Esophagus squamous epithelium (tissue), 5 donors: ENCODE results near the gene AKAP11. TPM values are rescaled to one million over a fixed set of nuclear protein-coding genes. Genes with fewer than 3 reads are reported as not detected.
A peak's percentile ranks its signal among the peaks of the same experiment; 100 is the strongest.
"Not testable (repeated sequence)": the region's sequence is repeated elsewhere in the genome, so short reads cannot be mapped to it uniquely, and the experiment has no call there.

Experiments
- DNase-seq: peaks from one replicate; lab custom pipeline; 2025; lab: John Stamatoyannopoulos, UW
- H3K27ac ChIP-seq, 4 donors: fragments of 200-600 bp; sonication (generic); one replicate each; pipeline ENCODE4 v1.5.1; 2016 to 2019; ENCODE audit warnings: mild to moderate bottlenecking in 1 of 4
- H3K27me3 ChIP-seq, 4 donors: fragments of 200-600 bp; sonication (generic); 1 replicate in 3 of 4; 2 replicates in 1 of 4; pipeline versions ENCODE4 v1.5.1 to v1.6.0; 2017 to 2021; ENCODE audit warnings: antibody characterized with exemption in 1 of 4
- H3K36me3 ChIP-seq, 3 donors: fragments of 200-600 bp; sonication (generic); one replicate each; pipeline ENCODE4 v1.5.1; 2016 to 2019
- H3K4me1 ChIP-seq, 3 donors: fragments of 200-600 bp; sonication (generic); one replicate each; pipeline ENCODE4 v1.5.1; 2017 to 2019
- H3K4me3 ChIP-seq, 4 donors: fragments of 200-600 bp; sonication (generic); 1 replicate in 3 of 4; 2 replicates in 1 of 4; pipeline ENCODE4 v1.5.1; 2016 to 2019; ENCODE audit warnings: mild to moderate bottlenecking in 2 of 4, moderate library complexity in 1 of 4
- H3K9me3 ChIP-seq, 3 donors: fragments of 200-600 bp; sonication (generic); one replicate each; pipeline ENCODE4 v1.5.1; 2016 to 2019
- CTCF ChIP-seq, 6 experiments: fragments of 450-650 bp in 4 of 6; fragments of 200-600 bp in 2 of 6; sonication (generic) in 2 of 6; IDR thresholded peaks; one replicate each; pipeline ENCODE4 v1.5.1; 2016 to 2019; ENCODE audit warnings: antibody characterized with exemption in 6 of 6, mild to moderate bottlenecking in 4 of 6, moderate library complexity in 4 of 6
- POLR2A ChIP-seq, 4 donors: fragments of 450-650 bp; IDR thresholded peaks; one replicate each; pipeline ENCODE4 v1.6.1; 2017; ENCODE audit warnings: antibody characterized with exemption in 4 of 4, mild to moderate bottlenecking in 4 of 4, moderate library complexity in 3 of 4
- WGBS, 2 donors: methylation state at CpG; one replicate each; pipeline ENCODE4 v1.1.5; 2018; 5-methylcytosine and 5-hydroxymethylcytosine counted together
- intact Hi-C: fragments of 100-400 bp; cut with DNase I; formaldehyde crosslinking; loops from one replicate; pipeline ENCODE4 v1.15.0; 2022
- total RNA-seq, 4 donors: library from RNA; depleted of rRNA; stranded (reverse); fragments of >200 nt; gene quantifications; one replicate each; pipeline ENCODE4 v1.1.0, GENCODE V29; 2016
- donor health status: DM: yes; HTN: yes; CAD: no.

AKAP11 gene, protein sequence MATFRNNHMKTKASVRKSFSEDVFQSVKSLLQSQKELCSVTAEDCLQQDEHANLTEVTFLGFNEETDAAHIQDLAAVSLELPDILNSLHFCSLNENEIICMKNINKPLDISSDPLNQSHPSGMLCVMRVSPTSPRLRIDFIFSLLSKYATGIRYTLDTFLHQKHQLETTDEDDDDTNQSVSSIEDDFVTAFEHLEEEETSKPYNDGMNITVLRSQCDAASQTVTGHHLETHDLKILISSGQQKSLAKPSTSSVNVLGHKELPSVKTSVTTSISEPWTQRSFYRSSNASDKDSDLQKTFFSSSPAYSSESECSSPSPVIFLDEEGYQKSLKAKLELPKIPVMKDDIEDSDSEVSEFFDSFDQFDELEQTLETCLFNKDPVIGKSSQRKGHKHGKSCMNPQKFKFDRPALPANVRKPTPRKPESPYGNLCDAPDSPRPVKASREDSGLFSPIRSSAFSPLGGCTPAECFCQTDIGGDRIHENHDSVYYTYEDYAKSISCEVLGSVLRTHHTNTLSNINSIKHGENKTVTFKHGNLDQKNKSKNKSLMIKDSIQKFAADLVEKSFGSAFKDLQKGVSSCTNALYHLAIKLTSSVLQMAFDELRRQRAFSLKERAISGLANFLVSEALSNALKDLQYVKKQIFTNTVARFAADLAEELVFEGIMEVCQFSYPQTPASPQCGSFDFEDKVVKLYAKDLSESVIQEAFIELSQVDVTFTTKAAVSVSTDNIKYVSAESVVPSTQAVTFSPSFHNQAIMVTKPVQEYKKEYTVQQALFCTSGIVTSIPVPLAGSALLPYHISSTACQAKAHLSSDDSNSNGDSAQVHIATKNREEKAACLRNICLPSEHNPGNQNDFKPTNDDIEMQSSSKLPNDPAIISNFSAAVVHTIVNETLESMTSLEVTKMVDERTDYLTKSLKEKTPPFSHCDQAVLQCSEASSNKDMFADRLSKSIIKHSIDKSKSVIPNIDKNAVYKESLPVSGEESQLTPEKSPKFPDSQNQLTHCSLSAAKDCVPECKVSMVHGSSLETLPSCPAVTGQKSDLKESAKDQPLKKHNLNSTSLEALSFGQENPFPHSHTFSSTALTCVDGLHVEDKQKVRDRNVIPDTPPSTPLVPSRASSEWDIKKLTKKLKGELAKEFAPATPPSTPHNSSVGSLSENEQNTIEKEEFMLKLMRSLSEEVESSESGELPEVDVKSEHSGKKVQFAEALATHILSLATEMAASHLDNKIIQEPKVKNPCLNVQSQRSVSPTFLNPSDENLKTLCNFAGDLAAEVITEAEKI (N-terminal part only)
- total RNA-seq, result 10 to 100 TPM; 13.3 to 24.0 (median 17.7) TPM

DNA sequence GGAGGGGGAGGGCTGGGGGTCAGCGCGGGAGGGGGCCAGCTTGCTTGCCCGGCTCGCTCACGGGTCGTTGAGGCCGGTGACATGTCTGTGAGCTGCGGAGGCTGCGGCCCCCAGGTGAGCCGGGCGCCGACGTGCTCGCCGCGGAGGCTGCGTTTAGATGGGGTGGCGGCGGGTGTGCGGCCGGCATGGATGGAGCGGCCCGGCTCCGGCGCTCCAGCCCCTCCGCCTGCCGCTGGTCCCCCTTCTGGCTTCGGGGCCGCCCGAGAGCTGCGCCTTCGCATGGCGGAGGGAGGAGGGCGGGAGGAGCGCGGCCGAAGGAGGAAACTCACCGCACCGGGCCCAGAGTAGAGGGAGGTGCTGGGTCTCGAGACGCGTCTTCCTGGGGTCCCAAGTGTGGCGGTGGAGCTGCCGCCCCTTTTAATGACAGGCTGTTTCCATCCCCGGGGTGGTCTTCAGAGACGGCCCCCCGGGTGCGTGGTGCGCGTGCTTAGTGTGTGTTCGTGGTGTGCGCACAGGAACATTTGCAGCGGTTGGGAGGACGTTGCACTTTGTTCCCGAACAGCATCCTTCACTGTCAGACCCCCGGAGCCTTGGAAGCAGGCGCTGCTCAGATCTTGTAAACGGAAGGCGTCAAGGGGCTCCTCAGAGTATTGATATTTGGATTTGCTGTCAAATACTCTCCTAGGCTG lies at the start of gene AKAP11:
AKAP11 (plus strand) TSS at position 38 of the 689 bp plus-strand sequence. CDS start 14,197 bp downstream, outside the sequence.
- no peaks in the 10 kb centered on the region for H3K36me3 ChIP-seq
- no peak for DNase-seq
- intact Hi-C loops, result no loop called here
- no peaks in the 10 kb centered on the region for H3K9me3 ChIP-seq
- TF ChIP-seq POLR2A (IDR thresholded peaks at IDR 0.05) (peak in 1 of 4 donors; percentile 50), CTCF (IDR thresholded peaks at IDR 0.05) (no peak)
- peak within 1 kb of the TSS; percentile 86 to 97 (median 92) for H3K27ac ChIP-seq
- H3K4me1 ChIP-seq, result peaks cover 11 to 50% (median 18%) of the 10 kb centered on the region in 3 donors
- H3K27me3 ChIP-seq, result no peaks in the 10 kb centered on the region
- peak within 1 kb of the TSS; percentile 87 to 97 (median 94) for H3K4me3 ChIP-seq
- 0 to 7% methylated on average over 2 to 5 of the region's 59 CpGs for WGBS, 2 donors

- DNase-seq, result no peak
- Histone ChIP-seq H3K27me3 (no peaks in the 10 kb centered on the region), H3K4me3 (no peak overlapping the region), H3K36me3 (peaks cover 0 to 82% (median 7%) of the 10 kb centered on the region in 3 donors), H3K9me3 (no peaks in the 10 kb centered on the region), H3K27ac (no peak overlapping the region), H3K4me1 (peaks cover 0 to 7% (median 0%) of the 10 kb centered on the region in 3 donors)
- TF ChIP-seq CTCF (IDR thresholded peaks at IDR 0.05) (no peak), POLR2A (IDR thresholded peaks at IDR 0.05) (no peak)
- intact Hi-C loops, result no loop called here
- 98 to 99% methylated on average over 4 of the region's 4 CpGs for WGBS, 2 donors
Measured at GRCh38 chr13:42223681-42224080, 48.3 kb upstream of the AKAP11 start.

GRCh38 chr13:42225051-42225450 lies 46.9 kb upstream of the AKAP11 start:
- intact Hi-C loops, result no loop called here
- Histone ChIP-seq H3K27me3 (no peaks in the 10 kb centered on the region), H3K4me1 (no peaks in the 10 kb centered on the region), H3K4me3 (no peak overlapping the region), H3K9me3 (no peaks in the 10 kb centered on the region), H3K36me3 (peaks cover 0 to 84% (median 2%) of the 10 kb centered on the region in 3 donors), H3K27ac (no peak overlapping the region)
- WGBS, 2 donors, result 95 to 100% methylated on average over 2 of the region's 2 CpGs
- TF ChIP-seq CTCF (IDR thresholded peaks at IDR 0.05) (no peak), POLR2A (IDR thresholded peaks at IDR 0.05) (no peak)
- DNase-seq, result no peak

GRCh38 chr13:42226759-42227158 lies 45.2 kb upstream of the AKAP11 start:
- H3K9me3 ChIP-seq, intact Hi-C loops, H3K27me3 ChIP-seq, H3K4me3 ChIP-seq, H3K27ac ChIP-seq, DNase-seq, H3K4me1 ChIP-seq: not testable (repeated sequence)
- 93 to 96% methylated on average over 5 of the region's 5 CpGs for WGBS, 2 donors
- H3K36me3 ChIP-seq, result peaks cover 0 to 78% (median 0%) of the 10 kb centered on the region in 3 donors

- no peak overlapping the region for H3K27ac ChIP-seq
- H3K36me3 ChIP-seq, result peaks cover 0 to 71% (median 0%) of the 10 kb centered on the region in 3 donors
- 88 to 95% methylated on average over 1 of the region's 1 CpG for WGBS, 2 donors
- no peak for DNase-seq
- TF ChIP-seq CTCF (IDR thresholded peaks at IDR 0.05) (no peak), POLR2A (IDR thresholded peaks at IDR 0.05) (no peak)
- no peak overlapping the region for H3K4me3 ChIP-seq
- no peaks in the 10 kb centered on the region for H3K27me3 ChIP-seq
- no peaks in the 10 kb centered on the region for H3K9me3 ChIP-seq
- intact Hi-C loops, result no loop called here
- no peaks in the 10 kb centered on the region for H3K4me1 ChIP-seq
Measured at GRCh38 chr13:42228527-42228926, 43.4 kb upstream of the AKAP11 start.
